NCI-H2227 treated with DMSO at 0.1 percent for 48 hours (cell line): ENCODE data around the gene TRIP6.

Experiments used
- DNase-seq: peaks from one replicate; lab custom pipeline; 2025; lab: John Stamatoyannopoulos, UW

The TRIP6 gene

GRCh38 chr7:100874577-100875355, 7.6 kb downstream of the TRIP6 start, which contains the start of gene SRRT:
TSS of gene SRRT (plus strand) at chr7:100875103. CDS start at chr7:100875591, 488 bp downstream.
- peak; percentile 98 for DNase-seq

- DNase-seq = no peak
These were observed 8.2 kb downstream of the TRIP6 start for GRCh38 chr7:100875356-100875751.

DNA sequence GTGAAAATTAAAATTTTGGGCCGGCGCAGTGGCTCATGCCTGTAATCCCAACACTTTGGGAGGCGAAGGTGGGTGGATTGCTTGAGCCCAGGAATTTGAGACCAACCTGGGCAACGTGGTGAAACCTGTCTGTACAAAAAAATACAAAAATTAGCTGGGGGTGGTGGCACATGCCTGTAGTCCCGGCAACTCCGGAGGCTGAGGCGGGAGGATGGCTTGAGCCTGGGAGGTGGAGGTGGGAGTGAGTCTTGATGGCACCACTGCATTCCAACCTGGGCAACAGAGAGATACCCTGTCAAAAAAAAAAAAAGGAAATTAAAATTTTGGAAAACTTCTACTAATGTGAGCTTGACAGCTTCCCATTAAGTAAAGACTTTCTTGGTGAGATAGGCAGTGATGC, 10.8 kb downstream of the TRIP6 start:
- no peak for DNase-seq

DNA sequence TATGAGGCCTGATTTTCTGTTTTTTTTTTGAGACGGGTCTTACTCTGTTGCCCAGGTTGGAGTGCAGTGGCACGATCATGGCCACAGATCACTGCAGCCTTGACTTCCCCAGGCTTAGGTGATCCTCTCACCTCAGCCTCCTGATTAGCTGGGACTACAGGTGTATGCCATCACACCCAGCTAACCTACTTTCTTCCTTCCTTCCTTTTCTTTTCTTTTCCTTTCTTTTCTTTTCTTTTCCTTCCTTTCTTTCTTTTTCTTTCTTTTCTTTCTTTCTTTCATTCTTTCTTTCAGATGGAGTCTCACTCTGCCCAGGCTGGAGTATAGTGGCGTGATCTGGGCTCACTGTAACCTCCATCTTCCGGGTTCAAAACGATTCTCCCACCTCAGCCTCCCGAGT, 11.5 kb downstream of the TRIP6 start:
- DNase-seq = no peak

DNA sequence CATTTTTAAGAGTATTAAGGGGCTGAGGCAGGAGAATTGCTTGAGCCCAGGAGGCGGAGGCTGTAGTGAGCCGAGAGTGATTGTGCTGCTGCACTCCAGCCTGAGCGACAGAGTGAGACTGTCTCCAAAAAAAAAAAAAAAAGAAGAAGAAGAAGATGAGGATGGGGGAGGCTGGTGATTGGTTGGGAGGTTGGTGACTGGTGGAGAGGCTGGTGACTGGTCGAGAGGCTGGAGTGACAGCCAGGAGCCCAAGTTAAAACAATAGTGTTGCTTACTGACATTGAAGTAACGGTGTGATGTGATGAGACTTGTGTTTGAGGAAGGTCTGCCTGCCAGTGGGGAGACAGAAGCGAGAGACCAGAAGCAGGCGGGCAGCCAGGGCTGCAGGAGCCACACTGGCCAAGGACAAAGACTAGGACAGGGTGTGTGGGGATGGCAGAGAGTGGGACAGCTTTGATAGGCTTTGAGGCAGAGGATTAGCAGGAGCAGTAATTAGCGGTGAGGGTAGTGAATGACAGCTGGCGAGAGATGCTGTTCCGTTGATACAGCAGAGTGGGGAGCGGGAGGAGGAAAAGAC, 12.6 kb downstream of the TRIP6 start:
- no peak for DNase-seq

GRCh38 chr7:100880645-100881044, 13.5 kb downstream of the TRIP6 start:
- no peak for DNase-seq

DNA sequence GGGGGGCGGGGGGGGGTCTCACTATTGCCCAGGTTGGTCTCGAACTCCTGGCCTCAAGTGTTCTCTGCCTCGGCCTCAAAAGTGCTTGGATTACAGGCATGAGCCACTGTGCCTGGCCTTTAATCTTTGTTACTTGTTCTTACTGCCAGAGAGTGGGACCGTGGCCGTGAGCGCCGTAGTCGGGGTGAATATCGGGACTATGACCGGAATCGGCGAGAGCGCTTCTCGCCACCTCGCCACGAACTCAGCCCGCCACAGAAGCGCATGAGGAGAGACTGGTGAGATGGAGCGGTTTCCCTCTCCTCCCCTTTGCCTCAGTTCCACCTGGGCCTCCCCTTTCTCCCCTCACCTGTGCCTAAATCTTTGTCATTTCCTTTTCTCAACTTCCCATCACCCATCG, 13.9 kb downstream of the TRIP6 start:
- no peak for DNase-seq

DNA sequence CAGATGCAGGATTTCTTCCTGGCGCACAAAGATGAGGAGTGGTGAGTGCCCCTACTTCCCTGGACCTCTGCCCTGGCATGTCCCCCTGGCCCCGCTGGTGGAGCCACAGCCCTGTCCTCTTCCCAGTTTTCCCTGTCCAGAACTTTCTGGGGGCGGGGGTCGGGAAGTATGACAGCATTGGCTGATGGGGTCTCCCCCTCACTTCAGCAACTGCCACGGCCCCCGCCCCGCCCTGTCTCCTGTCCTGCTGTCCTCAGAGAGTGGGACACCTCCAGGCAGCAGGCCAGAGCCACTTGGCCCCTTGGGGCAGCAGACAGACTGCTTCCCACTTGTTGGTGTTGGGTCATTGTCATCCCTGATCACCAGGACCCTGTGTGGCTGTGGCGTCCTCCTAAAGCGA, 15.0 kb downstream of the TRIP6 start:
- DNase-seq = no peak

DNA sequence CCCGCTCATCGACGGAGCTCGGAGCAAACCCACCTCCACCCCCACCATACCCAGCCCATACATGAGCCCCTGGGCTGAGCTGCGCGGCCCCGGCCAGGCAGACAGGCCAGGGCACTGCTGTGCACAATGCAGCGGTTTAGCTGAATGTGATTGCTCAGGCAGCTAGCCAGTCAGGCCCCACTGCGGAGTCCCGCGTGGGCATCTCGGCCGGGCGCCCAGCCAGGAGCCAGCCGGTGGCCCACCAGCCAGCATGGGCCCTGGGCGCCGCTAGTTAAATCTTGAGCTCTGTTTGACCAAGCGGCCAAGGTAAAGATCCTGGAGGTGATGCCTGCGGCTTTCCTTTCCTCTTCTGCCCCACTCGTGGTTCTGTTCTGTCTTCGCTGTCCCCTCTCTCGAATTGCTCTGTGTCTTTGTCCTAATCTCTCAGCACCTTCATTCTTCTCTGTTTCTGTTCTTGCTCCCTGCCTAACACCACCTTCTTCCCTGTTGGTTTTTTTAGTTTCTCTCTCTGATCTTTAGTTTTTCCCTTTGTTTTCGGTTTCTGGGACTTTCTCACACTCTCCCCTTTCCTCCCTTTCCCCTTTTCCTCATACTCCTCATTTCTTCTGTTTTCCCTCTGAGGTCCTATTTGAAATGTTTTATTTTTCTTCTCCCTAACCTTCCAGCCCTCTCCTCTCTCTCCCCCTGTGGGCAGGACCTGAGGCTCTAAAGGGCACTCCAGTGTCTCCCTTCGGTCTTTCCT, 15.8 kb downstream of the TRIP6 start:
- no peak for DNase-seq

DNA sequence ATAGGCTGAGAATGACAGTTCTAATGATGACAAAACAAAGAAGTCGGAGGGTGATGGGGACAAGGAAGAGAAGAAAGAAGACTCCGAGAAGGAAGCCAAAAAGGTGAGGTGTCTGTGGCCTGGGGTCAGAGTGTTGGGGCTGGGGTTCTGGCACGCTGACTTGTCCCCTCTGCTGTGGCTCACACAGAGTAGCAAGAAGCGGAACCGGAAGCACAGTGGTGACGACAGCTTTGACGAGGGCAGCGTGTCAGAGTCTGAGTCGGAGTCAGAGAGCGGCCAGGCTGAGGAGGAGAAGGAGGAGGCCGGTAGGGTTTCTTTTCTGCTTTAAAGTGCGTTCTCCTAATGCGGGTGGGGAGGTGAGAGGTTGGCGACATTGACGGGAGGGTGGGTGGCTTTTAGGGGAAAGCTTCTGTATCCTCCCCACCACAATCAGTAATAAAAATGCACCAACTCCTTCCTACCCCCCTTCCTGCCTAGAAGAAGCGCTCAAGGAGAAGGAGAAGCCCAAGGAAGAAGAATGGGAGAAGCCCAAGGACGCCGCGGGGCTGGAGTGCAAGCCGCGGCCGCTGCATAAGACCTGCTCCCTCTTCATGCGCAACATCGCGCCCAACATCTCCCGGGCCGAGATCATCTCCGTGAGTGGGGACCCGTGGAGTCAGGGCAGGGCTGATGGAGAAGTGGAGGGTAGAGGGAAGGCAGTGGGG, 17.7 kb downstream of the TRIP6 start:
- DNase-seq = no peak

- no peak for DNase-seq
These were observed 18.4 kb downstream of the TRIP6 start for GRCh38 chr7:100885440-100886141.

DNA sequence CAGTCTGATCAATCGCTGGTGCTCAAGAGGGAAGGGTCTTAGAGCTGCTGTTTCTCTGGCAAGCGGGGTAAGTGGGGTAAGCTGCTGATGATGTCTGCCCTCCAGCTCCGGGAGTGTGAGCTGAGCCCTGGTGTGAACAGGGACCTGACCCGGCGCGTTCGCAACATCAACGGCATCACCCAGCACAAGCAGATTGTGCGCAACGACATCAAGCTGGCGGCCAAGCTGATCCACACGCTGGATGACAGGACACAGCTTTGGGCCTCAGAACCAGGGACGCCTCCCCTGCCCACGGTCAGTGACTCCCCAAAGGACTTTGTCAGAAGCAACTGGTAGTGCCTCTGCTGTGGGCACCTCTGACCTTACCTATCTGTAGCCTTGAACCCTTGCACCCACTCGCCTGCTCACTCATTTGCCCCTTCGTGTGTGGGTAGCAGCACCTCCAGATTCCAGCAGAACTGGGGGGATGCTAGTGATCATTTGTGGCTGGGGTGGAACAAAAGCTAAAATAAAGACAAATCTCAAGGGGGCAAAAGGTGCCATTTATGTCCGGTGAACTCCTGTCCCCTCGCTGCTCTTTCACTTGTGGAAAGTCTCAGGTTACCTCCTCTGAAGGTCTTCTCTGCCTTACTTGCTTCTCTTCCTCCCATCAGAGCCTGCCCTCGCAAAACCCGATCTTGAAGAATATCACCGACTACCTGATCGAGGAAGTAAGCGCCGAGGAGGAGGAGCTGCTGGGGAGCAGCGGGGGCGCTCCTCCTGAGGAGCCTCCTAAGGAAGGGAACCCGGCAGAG, 19.2 kb downstream of the TRIP6 start:
- DNase-seq = no peak

GRCh38 chr7:100886936-100887515, 19.8 kb downstream of the TRIP6 start:
- DNase-seq = no peak

- DNase-seq = no peak
These were observed 20.5 kb downstream of the TRIP6 start for GRCh38 chr7:100887516-100888290.

DNA sequence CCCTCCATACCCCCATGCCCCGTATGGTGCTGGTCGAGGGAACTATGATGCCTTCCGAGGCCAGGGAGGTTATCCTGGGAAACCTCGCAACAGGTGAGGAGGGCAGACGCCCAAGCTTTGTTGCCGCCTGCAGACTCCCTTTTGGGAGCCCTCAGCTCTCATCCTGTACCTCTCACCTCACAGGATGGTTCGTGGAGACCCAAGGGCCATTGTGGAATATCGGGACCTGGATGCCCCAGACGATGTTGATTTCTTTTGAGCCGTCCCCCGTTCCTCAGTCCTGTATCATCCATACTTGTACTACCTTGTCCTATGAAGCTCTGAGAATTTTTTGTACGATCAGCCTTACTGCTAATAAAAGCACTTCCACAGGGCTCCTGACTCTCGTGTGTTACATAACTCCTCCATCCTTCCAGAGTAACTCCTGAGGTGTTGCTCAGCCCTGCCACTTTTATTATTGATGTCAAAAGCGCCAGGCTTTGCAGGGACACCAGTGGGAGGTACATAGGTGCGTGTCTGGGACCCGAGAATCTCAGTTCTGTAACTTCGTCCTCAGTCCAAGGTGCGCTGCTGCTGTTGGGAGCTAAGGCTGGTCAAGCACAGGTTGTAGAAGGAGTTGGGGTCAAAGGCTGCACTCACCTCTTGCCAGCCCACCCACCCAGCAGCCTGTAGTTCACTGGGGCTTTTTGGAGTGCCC, 21.3 kb downstream of the TRIP6 start:
- DNase-seq = no peak

DNA sequence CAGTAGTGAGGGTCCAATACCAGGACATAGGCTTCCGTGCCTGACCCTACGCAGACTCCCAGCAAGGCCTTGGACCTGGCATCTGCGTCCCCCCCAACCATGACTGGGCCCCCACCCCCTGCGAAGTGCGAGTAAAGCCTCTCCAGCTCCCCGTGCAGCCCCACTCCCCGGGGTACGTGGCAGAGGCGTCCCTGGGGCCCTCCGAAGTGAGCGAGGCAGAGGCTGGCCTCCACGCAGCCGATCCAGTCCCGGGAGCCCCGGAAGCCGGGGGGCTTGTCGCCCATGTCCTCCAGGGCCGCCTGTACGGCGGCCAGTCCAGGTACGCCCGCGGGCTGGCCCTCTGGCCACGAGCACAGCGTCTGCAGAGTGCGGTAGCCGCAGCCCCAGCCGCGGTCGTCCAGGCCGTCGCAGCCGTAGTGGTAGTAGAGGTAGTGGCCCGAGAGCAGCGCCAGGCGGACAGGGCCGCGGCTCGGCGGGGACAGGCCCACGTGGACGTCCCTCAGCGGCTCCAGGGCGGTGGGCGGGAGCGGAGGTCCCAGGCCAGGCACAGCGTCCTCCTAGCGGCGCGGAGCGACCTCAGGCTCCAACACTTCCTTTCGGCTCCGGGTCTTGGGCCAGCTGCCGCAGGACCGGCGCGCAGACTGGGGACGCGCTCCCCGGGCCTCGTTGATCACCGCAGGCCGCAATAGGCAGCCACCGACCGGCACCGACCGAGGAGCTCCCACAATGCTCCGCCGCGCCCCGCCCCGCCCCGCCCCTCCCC, 22.0 kb downstream of the TRIP6 start, which contains the start of gene UFSP1:
UFSP1 (minus strand) TSS at position 728 of the 763 bp plus-strand sequence; CDS start at position 284, 444 bp downstream.
- no peak for DNase-seq

- peak; percentile 22 for DNase-seq
These were observed 23.7 kb downstream of the TRIP6 start for GRCh38 chr7:100890653-100891567.
